IPS-NIHi11 (cell line): ENCODE data around the gene PRKAA1.
"Not testable (repeated sequence)": the region's sequence is repeated elsewhere in the genome, so short reads cannot be mapped to it uniquely, and the experiment has no call there.

Experiments used
- DNase-seq: peaks from one replicate; pipeline ENCODE4 v3.0.0; 2012; ENCODE audit warnings: mixed read lengths, low spot score

Gene PRKAA1

GRCh38 chr5:40733434-40733833, 64.7 kb downstream of the PRKAA1 start:
- no peak for DNase-seq

- not testable (repeated sequence) for DNase-seq
These were observed 75.7 kb downstream of the PRKAA1 start for GRCh38 chr5:40722497-40722911.

GRCh38 chr5:40720069-40720468, 78.1 kb downstream of the PRKAA1 start:
- DNase-seq: no peak

- DNase-seq: no peak
These were observed 80.9 kb downstream of the PRKAA1 start for GRCh38 chr5:40717281-40717680.

DNA sequence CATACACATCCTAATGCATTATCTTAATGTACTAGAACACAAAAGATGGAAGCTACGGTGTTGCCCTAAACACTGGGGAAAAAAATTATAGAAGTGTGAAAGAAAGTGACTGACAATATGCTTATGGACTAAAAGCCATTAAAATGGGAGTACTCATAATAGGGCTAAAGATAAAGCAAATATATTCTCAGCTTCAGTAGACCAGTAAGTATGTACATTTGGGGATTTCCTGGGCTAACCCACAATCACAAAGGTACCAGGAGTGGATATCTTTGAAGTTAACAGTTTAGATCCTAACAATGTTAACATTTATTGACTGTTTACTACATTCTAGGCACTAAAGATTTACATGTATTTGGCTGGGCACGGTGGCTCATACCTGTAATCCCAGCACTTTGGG, 81.6 kb downstream of the PRKAA1 start:
- DNase-seq: no peak

GRCh38 chr5:40716000-40716399, 82.2 kb downstream of the PRKAA1 start:
- no peak for DNase-seq

DNA sequence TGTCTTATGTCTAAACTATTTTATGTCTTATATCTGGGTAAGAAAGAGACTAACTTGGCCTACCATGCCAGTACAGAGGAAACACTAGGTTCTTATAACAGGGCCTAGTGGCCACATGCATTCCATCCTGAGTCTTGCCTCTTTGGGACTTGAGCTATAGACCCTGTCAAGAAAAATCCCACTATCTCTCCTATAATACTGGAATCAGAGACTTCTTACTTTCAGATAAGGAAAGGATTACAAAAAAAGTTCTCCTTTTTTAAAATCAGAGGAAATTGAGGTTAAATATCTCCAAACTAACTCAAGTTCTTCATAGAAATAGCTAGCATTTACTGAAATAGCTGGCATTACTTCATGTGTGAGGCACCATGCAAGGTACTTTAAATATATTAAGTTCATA, 84.2 kb downstream of the PRKAA1 start:
- DNase-seq: no peak

DNA sequence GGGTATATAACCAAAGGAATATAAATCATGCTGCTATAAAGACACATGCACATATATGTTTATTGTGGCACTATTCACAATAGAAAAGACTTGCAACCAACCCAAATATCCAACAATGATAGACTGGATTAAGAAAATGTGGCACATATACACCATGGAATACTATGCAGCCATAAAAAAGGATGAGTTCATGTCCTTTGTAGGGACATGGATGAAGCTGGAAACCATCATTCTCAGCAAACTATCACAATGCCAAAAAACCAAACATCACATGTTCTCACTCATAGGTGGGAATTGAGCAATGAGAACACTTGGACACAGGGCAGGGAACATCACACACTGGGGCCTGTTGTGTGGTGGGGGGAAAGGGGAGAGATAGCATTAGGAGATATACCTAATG, 87.6 kb downstream of the PRKAA1 start:
- not testable (repeated sequence) for DNase-seq
